ENCODE results near the gene CDK10.

Gene CDK10, protein sequence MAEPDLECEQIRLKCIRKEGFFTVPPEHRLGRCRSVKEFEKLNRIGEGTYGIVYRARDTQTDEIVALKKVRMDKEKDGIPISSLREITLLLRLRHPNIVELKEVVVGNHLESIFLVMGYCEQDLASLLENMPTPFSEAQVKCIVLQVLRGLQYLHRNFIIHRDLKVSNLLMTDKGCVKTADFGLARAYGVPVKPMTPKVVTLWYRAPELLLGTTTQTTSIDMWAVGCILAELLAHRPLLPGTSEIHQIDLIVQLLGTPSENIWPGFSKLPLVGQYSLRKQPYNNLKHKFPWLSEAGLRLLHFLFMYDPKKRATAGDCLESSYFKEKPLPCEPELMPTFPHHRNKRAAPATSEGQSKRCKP

DNA sequence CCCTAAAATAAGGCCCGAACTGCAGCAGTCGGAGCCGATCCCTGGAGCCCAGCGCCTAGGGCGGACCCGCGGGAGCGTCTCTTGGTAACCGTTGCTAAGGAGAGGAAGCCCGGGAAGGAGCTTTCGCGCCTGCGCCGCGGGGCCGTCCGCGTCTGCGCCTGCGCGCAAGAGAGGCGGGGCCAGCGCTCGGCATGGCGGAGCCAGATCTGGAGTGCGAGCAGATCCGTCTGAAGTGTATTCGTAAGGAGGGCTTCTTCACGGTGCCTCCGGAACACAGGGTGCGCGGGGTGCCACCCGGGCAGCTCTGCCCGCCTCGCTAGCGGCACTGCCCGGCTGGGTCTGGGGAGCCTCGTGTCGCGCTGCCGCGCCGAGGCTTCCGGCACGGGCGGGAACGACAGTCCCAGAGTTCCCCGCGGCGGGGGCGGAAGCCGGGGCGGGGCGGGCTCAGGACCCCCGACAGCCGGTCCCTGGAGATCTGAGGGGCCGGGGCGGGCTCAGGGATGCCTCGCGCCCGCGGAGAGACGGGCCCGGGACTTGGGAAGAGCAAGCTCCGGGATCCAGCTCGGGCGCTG, at the start of gene CDK10:
TSS of gene CDK10 (plus strand) at position 170 of the 572 bp plus-strand sequence. CDS start at position 192, 22 bp downstream.
- peaks cover 19% of the 10 kb centered on the region for H3K4me1 ChIP-seq (ENCODE audit: control insufficient read depth, low read length)
- H4K20me1 ChIP-seq (ENCODE audit: control insufficient read depth, insufficient read depth, low read depth, low read length): no peaks in the 10 kb centered on the region
- H3K79me2 ChIP-seq (ENCODE audit: control insufficient read depth, low read length): peaks cover 27% of the 10 kb centered on the region
- no peaks in the 10 kb centered on the region for H3K27me3 ChIP-seq (ENCODE audit: control insufficient read depth, low read length)
- H3F3A ChIP-seq (ENCODE audit: control insufficient read depth, insufficient read depth): no peaks in the 10 kb centered on the region
- H3K27ac ChIP-seq (ENCODE audit: low read depth, low read length): peak within 1 kb of the TSS; percentile 76
- H3K9me3 ChIP-seq (ENCODE audit: control insufficient read depth, insufficient read depth, low read length): peaks cover 5% of the 10 kb centered on the region; the same call in 1 of the 2 replicates
- H3K9me2 ChIP-seq (replicated peaks; ENCODE audit: control insufficient read depth, low read length): no peaks in the 10 kb centered on the region
- peak within 1 kb of the TSS; percentile 99 for H3K4me2 ChIP-seq (ENCODE audit: low read length)
- H3K36me3 ChIP-seq (ENCODE audit: control insufficient read depth, low read length): peaks cover 63% of the 10 kb centered on the region
- no peak for TF ChIP-seq EZH2phosphoT487 (IDR thresholded peaks at IDR 0.05; ENCODE audit: borderline replicate concordance, low read length)
- TF ChIP-seq, protein P1, sequence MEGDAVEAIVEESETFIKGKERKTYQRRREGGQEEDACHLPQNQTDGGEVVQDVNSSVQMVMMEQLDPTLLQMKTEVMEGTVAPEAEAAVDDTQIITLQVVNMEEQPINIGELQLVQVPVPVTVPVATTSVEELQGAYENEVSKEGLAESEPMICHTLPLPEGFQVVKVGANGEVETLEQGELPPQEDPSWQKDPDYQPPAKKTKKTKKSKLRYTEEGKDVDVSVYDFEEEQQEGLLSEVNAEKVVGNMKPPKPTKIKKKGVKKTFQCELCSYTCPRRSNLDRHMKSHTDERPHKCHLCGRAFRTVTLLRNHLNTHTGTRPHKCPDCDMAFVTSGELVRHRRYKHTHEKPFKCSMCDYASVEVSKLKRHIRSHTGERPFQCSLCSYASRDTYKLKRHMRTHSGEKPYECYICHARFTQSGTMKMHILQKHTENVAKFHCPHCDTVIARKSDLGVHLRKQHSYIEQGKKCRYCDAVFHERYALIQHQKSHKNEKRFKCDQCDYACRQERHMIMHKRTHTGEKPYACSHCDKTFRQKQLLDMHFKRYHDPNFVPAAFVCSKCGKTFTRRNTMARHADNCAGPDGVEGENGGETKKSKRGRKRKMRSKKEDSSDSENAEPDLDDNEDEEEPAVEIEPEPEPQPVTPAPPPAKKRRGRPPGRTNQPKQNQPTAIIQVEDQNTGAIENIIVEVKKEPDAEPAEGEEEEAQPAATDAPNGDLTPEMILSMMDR (IDR thresholded peaks at IDR 0.05; ENCODE audit: low read depth, low read length, poor library complexity, severe bottlenecking): no peak
- peak within 1 kb of the TSS; percentile 94 for H3K4me3 ChIP-seq (ENCODE audit: low read length)

DNA sequence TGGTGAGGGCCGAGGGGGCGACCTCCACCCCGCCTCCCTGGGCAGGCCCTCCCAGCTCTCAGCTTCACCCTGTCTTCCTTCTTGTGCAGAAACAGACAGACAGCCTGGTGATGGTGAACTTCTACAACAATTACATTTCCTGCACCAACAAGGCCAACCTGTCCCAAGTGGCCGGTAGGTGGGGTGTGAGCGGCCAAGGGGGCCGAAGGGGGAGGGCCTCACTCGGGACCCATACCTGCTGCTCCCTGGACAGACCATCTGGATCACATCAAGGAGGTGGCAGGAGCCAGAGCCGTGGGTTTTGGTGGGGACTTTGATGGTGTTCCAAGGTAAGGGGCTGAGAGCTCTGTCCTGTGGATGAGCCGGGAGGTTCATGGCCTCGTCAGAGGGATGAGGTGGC, 49.1 kb upstream of the CDK10 start:
- Histone ChIP-seq H3K4me2 (ENCODE audit: low read length) (no peak overlapping the region), H3K27me3 (ENCODE audit: control insufficient read depth, low read length) (peaks cover 17% of the 10 kb centered on the region; the same call in 1 of the 2 replicates), H3K9me3 (ENCODE audit: control insufficient read depth, insufficient read depth, low read length) (no peaks in the 10 kb centered on the region), H4K20me1 (ENCODE audit: control insufficient read depth, insufficient read depth, low read depth, low read length) (0 out of 2 replicates have a peak, but pooled peaks cover 4% of the 10 kb centered on the region), H3K9me2 (replicated peaks; ENCODE audit: control insufficient read depth, low read length) (no peaks in the 10 kb centered on the region), H3K4me3 (ENCODE audit: low read length) (no peak overlapping the region), H3K36me3 (ENCODE audit: control insufficient read depth, low read length) (no peaks in the 10 kb centered on the region), H3K27ac (ENCODE audit: low read depth, low read length) (no peak overlapping the region), H3F3A (ENCODE audit: control insufficient read depth, insufficient read depth) (no peaks in the 10 kb centered on the region), H3K79me2 (ENCODE audit: control insufficient read depth, low read length) (no peaks in the 10 kb centered on the region), H3K4me1 (ENCODE audit: control insufficient read depth, low read length) (no peaks in the 10 kb centered on the region)
- no peak for TF ChIP-seq EZH2phosphoT487 (IDR thresholded peaks at IDR 0.05; ENCODE audit: borderline replicate concordance, low read length)
- TF ChIP-seq, protein P1 (IDR thresholded peaks at IDR 0.05; ENCODE audit: low read depth, low read length, poor library complexity, severe bottlenecking): no peak

DNA sequence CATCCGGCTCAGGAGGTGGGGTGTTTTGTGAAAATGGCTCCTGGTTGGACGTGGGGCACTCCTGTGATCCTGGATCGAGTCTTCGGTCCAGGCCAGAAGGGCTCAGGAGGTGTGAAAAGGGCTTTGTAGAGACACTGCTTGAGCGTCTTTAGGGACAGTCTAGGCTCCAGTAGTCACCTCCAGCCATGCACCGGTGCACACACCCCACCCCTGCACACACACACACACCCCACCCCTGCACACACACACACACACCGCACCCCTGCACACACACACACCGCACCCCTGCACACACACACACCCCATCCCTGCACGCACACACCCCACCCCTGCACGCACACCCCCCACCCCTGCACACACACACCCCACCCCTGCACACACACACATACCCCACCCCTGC, 48.0 kb upstream of the CDK10 start:
- H3K79me2 ChIP-seq (ENCODE audit: control insufficient read depth, low read length): no peaks in the 10 kb centered on the region
- peaks cover 14% of the 10 kb centered on the region; the same call in 1 of the 2 replicates for H3K27me3 ChIP-seq (ENCODE audit: control insufficient read depth, low read length)
- H3K4me3 ChIP-seq (ENCODE audit: low read length): no peak overlapping the region
- H3K9me3 ChIP-seq (ENCODE audit: control insufficient read depth, insufficient read depth, low read length): no peaks in the 10 kb centered on the region
- no peaks in the 10 kb centered on the region for H3K4me1 ChIP-seq (ENCODE audit: control insufficient read depth, low read length)
- no peaks in the 10 kb centered on the region for H3K9me2 ChIP-seq (replicated peaks; ENCODE audit: control insufficient read depth, low read length)
- TF ChIP-seq, protein P1 (IDR thresholded peaks at IDR 0.05; ENCODE audit: low read depth, low read length, poor library complexity, severe bottlenecking): no peak
- TF ChIP-seq EZH2phosphoT487 (IDR thresholded peaks at IDR 0.05; ENCODE audit: borderline replicate concordance, low read length): no peak
- no peak overlapping the region for H3K27ac ChIP-seq (ENCODE audit: low read depth, low read length)
- no peaks in the 10 kb centered on the region for H3K36me3 ChIP-seq (ENCODE audit: control insufficient read depth, low read length)
- H3F3A ChIP-seq (ENCODE audit: control insufficient read depth, insufficient read depth): no peaks in the 10 kb centered on the region
- H3K4me2 ChIP-seq (ENCODE audit: low read length): no peak overlapping the region
- 0 out of 2 replicates have a peak, but pooled peaks cover 4% of the 10 kb centered on the region for H4K20me1 ChIP-seq (ENCODE audit: control insufficient read depth, insufficient read depth, low read depth, low read length)
